HFFc6 (cell line): ENCODE results near the gene SH3BGRL. TPM values are rescaled to one million over a fixed set of nuclear protein-coding genes. Genes with fewer than 3 reads are reported as not detected.

ENCODE experiments used
- DNase-seq: peaks from one replicate; pipeline ENCODE4 v3.0.0-alpha.2; 2018
- H3K27ac Mint-ChIP-seq: 2 replicates; pipeline ENCODE4 v1.8.0; 2020; ENCODE audit warnings: mild to moderate bottlenecking, mixed read lengths
- H3K27me3 Mint-ChIP-seq: 2 replicates; pipeline ENCODE4 v1.8.0; 2021; ENCODE audit warnings: mild to moderate bottlenecking, moderate library complexity, mixed read lengths; ENCODE audit not compliant: insufficient read depth
- H3K36me3 Mint-ChIP-seq: 2 replicates; pipeline ENCODE4 v1.8.0; 2021; ENCODE audit warnings: low read depth, mixed read lengths
- H3K4me1 Mint-ChIP-seq: 2 replicates; pipeline ENCODE4 v1.8.0; 2020; ENCODE audit warnings: low read depth, mixed read lengths
- H3K4me3 Mint-ChIP-seq: 2 replicates; pipeline ENCODE4 v1.8.0; 2020; ENCODE audit warnings: mild to moderate bottlenecking, moderate library complexity, mixed read lengths
- H3K9me3 Mint-ChIP-seq: 2 replicates; pipeline ENCODE4 v1.8.0; 2020; ENCODE audit warnings: mild to moderate bottlenecking, mixed read lengths
- CTCF ChIP-seq: fragments of 200-600 bp; sonication (generic); IDR thresholded peaks from 2 replicates; pipeline ENCODE4 v1.5.0; 2021; ENCODE audit warnings: antibody characterized with exemption, mild to moderate bottlenecking
- long read RNA-seq: library from polyadenylated mRNA; unstranded; transcript quantifications from one replicate; pipeline ENCODE4 v2.0.0, GENCODE V29; 2019
- total RNA-seq, 6 experiments: library from RNA; stranded (reverse); fragmentation: NEBNext Ultra II Directional; extraction: Animal tissue kit (Norgen Biotek cat#: 25700); gene quantifications; 2 replicates in 1 of 6; 3 replicates in 5 of 6; pipeline ENCODE4 v1.2.3, GENCODE V29; 2021

Gene SH3BGRL
- total RNA-seq, result 10 to 100 TPM; 77.8 to 90.3 (median 81.2) TPM
- long read RNA-seq, transcript SH3BGRL-201 (4 exons, 1,923 nt), result major isoform, 114 of 121 reads
- long read RNA-seq, partial matches to known transcripts, result 2 of 121 reads
- long read RNA-seq, other reads (novel, unspliced or antisense), result 4 of 121 reads

- peaks cover 18% of the 10 kb centered on the region for H3K4me1 Mint-ChIP-seq
- DNase-seq, result peak; percentile 81
- peak within 1 kb of the TSS; percentile 97 for H3K4me3 Mint-ChIP-seq
- H3K36me3 Mint-ChIP-seq, result peaks cover 6% of the 10 kb centered on the region
- peak within 1 kb of the TSS; percentile 96 for H3K27ac Mint-ChIP-seq
- TF ChIP-seq CTCF, result no peak
- no peaks in the 10 kb centered on the region; the same call in 1 of the 2 replicates for H3K27me3 Mint-ChIP-seq
- H3K9me3 Mint-ChIP-seq, result no peaks in the 10 kb centered on the region
These were observed at the start of gene SH3BGRL, which contains the start of gene HMGN5 for GRCh38 chrX:81201671-81202455. SH3BGRL (plus strand) TSS chrX:81202102; CDS start chrX:81202201, 99 bp downstream. HMGN5 (minus strand) TSS chrX:81201913; CDS start chrX:81121549, 80,364 bp downstream.

- Mint-ChIP-seq H3K9me3 (no peaks in the 10 kb centered on the region), H3K36me3 (no peaks in the 10 kb centered on the region), H3K27ac (no peak overlapping the region), H3K4me1 (no peaks in the 10 kb centered on the region), H3K27me3 (no peaks in the 10 kb centered on the region; the same call in 1 of the 2 replicates), H3K4me3 (no peak overlapping the region)
- no peak for DNase-seq
- no peak for TF ChIP-seq CTCF
These were observed 33.5 kb upstream of the SH3BGRL start for GRCh38 chrX:81168391-81168790.

GRCh38 chrX:81174286-81174685 lies 27.6 kb upstream of the SH3BGRL start:
- peak; percentile 69 for TF ChIP-seq CTCF
- Mint-ChIP-seq H3K4me1 (no peaks in the 10 kb centered on the region), H3K9me3 (no peaks in the 10 kb centered on the region)

GRCh38 chrX:81195259-81195658 lies 6.6 kb upstream of the SH3BGRL start:
- Mint-ChIP-seq H3K27me3 (no peaks in the 10 kb centered on the region), H3K9me3 (no peaks in the 10 kb centered on the region), H3K27ac (no peak overlapping the region), H3K4me3 (no peak overlapping the region), H3K36me3 (no peaks in the 10 kb centered on the region), H3K4me1 (no peaks in the 10 kb centered on the region)
- DNase-seq, result no peak
- no peak for TF ChIP-seq CTCF

More at GRCh38 chrX:81174286-81174685, 27.6 kb upstream of the SH3BGRL start:
- no peak overlapping the region for H3K27ac Mint-ChIP-seq
- peak; percentile 4 for DNase-seq
- H3K27me3 Mint-ChIP-seq, result no peaks in the 10 kb centered on the region; the same call in 1 of the 2 replicates
- H3K36me3 Mint-ChIP-seq, result no peaks in the 10 kb centered on the region
- no peak overlapping the region for H3K4me3 Mint-ChIP-seq

- TF ChIP-seq CTCF, result peak; percentile 83
- H3K27ac Mint-ChIP-seq, result no peak overlapping the region
- H3K4me3 Mint-ChIP-seq, result no peak overlapping the region
- peak; percentile 36 for DNase-seq
- no peaks in the 10 kb centered on the region for H3K4me1 Mint-ChIP-seq
- H3K27me3 Mint-ChIP-seq, result no peaks in the 10 kb centered on the region
- H3K36me3 Mint-ChIP-seq, result no peaks in the 10 kb centered on the region
- no peaks in the 10 kb centered on the region for H3K9me3 Mint-ChIP-seq
These were observed 6.2 kb upstream of the SH3BGRL start for GRCh38 chrX:81195712-81196111.
